ENCODE measurements around the gene SNTB2. TPM values are rescaled to one million over a fixed set of nuclear protein-coding genes. Genes with fewer than 3 reads are reported as not detected.

SNTB2 gene
- total RNA-seq, 1 experiment from 2014 or later, result 20.2 TPM

- Mint-ChIP-seq H3K27ac (no peak within 1 kb of the TSS; a peak in 1 of 7 replicates), H3K4me1 (no peaks in the 10 kb centered on the region), H3K27me3 (ENCODE audit: low read depth) (no peaks in the 10 kb centered on the region), H3K9me3 (no peaks in the 10 kb centered on the region), H3K4me3 (no peak within 1 kb of the TSS; a peak in 1 of 5 replicates), H3K36me3 (ENCODE audit: insufficient read depth in 1 of 3, low read depth in 3 of 3) (peaks cover 0 to 15% (median 4%) of the 10 kb centered on the region in 3 experiments; a peak in 4 of 7 replicates)
- H4K20me1 ChIP-seq (ENCODE audit: control insufficient read depth, insufficient read depth, insufficient read length), result no peaks in the 10 kb centered on the region
- no peak within 1 kb of the TSS for H3K4ac ChIP-seq (ENCODE audit: low read depth, low read length)
- H3K23me2 ChIP-seq (ENCODE audit: insufficient read length, low read depth, low read length, poor library complexity, severe bottlenecking), result no peaks in the 10 kb centered on the region
- H2AFZ ChIP-seq (ENCODE audit: low read length), result no peak within 1 kb of the TSS
- no peak within 1 kb of the TSS for H3K14ac ChIP-seq (ENCODE audit: insufficient read depth, low read length)
- no CpG with 5 or more reads among the region's 12 CpGs for WGBS (ENCODE audit: extremely low coverage, insufficient read length, low lambda C conversion rate)
- H3K79me1 ChIP-seq (ENCODE audit: insufficient read depth, low read depth, low read length, poor library complexity, severe bottlenecking), result no peaks in the 10 kb centered on the region
- no peaks in the 10 kb centered on the region for H3K9me3 ChIP-seq (ENCODE audit: control insufficient read depth, low read depth, low read length)
- no peak within 1 kb of the TSS for H3K27ac ChIP-seq (ENCODE audit: insufficient read length, low read depth, low read length)
- DNase-seq, result no peak
- H3K18ac ChIP-seq (ENCODE audit: insufficient read length, low read depth, low read length), result no peak within 1 kb of the TSS
- H3K4me1 ChIP-seq (ENCODE audit: insufficient read depth, low read length), result no peaks in the 10 kb centered on the region
- H3K9ac ChIP-seq (ENCODE audit: extremely low read depth, insufficient read length, low read length), result peak within 1 kb of the TSS; percentile 7
- H2BK20ac ChIP-seq (ENCODE audit: low read depth, low read length, poor library complexity, severe bottlenecking), result no peak within 1 kb of the TSS
- H4K91ac ChIP-seq (ENCODE audit: insufficient read length, low read depth, low read length), result no peak within 1 kb of the TSS
- no peak within 1 kb of the TSS for H3K23ac ChIP-seq (ENCODE audit: insufficient read length, low read depth, low read length)
- H2BK5ac ChIP-seq (ENCODE audit: insufficient read length, low read length), result no peak within 1 kb of the TSS
- no peak within 1 kb of the TSS for H3T11ph ChIP-seq (ENCODE audit: low read length)
- H3K79me2 ChIP-seq (ENCODE audit: insufficient read depth, low read length), result no peaks in the 10 kb centered on the region
- no peak within 1 kb of the TSS for H3K56ac ChIP-seq (ENCODE audit: insufficient read length, low read depth, low read length)
- H3K27me3 ChIP-seq (ENCODE audit: insufficient read depth, low read length), result no peaks in the 10 kb centered on the region
- no peak within 1 kb of the TSS for H2BK12ac ChIP-seq (ENCODE audit: insufficient read length, low read depth, low read length)
- no peak for TF ChIP-seq CTCF (conservative IDR thresholded peaks at IDR 0.05)
- H3K4me2 ChIP-seq (ENCODE audit: insufficient read depth, insufficient read length, low read length), result no peak within 1 kb of the TSS
- no peak within 1 kb of the TSS for H2BK15ac ChIP-seq (ENCODE audit: low read depth, low read length)
- no peak within 1 kb of the TSS for H4K8ac ChIP-seq (replicated peaks; ENCODE audit: insufficient read length, low read depth, low read length)
- no peak within 1 kb of the TSS for H2AK5ac ChIP-seq (ENCODE audit: insufficient read length, low read length)
- H4K5ac ChIP-seq (ENCODE audit: insufficient read length, low read depth, low read length), result no peak within 1 kb of the TSS
- H2BK120ac ChIP-seq (ENCODE audit: low read depth, low read length, poor library complexity, severe bottlenecking), result no peak within 1 kb of the TSS
Measured at GRCh38 chr16:69351309-69352027, 164.5 kb downstream of the SNTB2 start, which contains the start of gene TMED6. TMED6 (minus strand) TSS chr16:69351786; CDS start chr16:69351753, 33 bp downstream.

Other genes with a start within 250 kb of the SNTB2 start
- 98.4 and 100 TPM in 2 replicates for gene HAS3, start 81.5 kb upstream of the SNTB2 start, total RNA-seq (2021)
- 168 and 181 TPM in 2 replicates for gene CHTF8, start 54.6 kb upstream of the SNTB2 start, total RNA-seq (2021)
- gene UTP4, start 54.5 kb upstream of the SNTB2 start, total RNA-seq (2021), result 94.0 and 96.3 TPM in 2 replicates
- 27.1 and 28.3 TPM in 2 replicates for gene VPS4A, start 124.2 kb downstream of the SNTB2 start, total RNA-seq (2021)
- gene PDF, start 143.4 kb downstream of the SNTB2 start, total RNA-seq (2021), result 36.3 and 36.4 TPM in 2 replicates
- 52.3 and 55.3 TPM in 2 replicates for gene COG8, start 152.4 kb downstream of the SNTB2 start, total RNA-seq (2021)
- 72.8 and 75.8 TPM in 2 replicates for gene NIP7, start 152.6 kb downstream of the SNTB2 start, total RNA-seq (2021)
- 0.31 TPM in 1 of 2 replicates, not detected in the other for gene TMED6, start 164.6 kb downstream of the SNTB2 start, total RNA-seq (2021)
- 51.0 and 51.7 TPM in 2 replicates for gene TERF2, start 198.8 kb downstream of the SNTB2 start, total RNA-seq (2021)
- gene CYB5B, start 237.5 kb downstream of the SNTB2 start, total RNA-seq (2021), result 126 and 132 TPM in 2 replicates